GM10847 (cell line): ENCODE measurements around the gene GPS2.

Experiments
- POLR2A ChIP-seq: IDR thresholded peaks from 2 replicates; pipeline ENCODE4 v1.6.1; 2011; ENCODE audit not compliant: insufficient read length; ENCODE audit errors: extremely low read depth

Gene GPS2

GRCh38 chr17:7309628-7310027 lies 5.5 kb downstream of the GPS2 start:
- TF ChIP-seq POLR2A: no peak

GRCh38 chr17:7308625-7309433 lies 6.3 kb downstream of the GPS2 start:
- peak; percentile 0 for TF ChIP-seq POLR2A

- no peak for TF ChIP-seq POLR2A
Measured at GRCh38 chr17:7307686-7308624, 7.2 kb downstream of the GPS2 start.

- peak; percentile 58 for TF ChIP-seq POLR2A
Measured at GRCh38 chr17:7306911-7307685, 8.1 kb downstream of the GPS2 start, which contains the start of gene EIF5A. TSS of gene EIF5A (plus strand) at chr17:7307628. CDS start at chr17:7309636, 2,008 bp downstream.

- TF ChIP-seq POLR2A: no peak
Measured at GRCh38 chr17:7304179-7304578, 11.0 kb downstream of the GPS2 start.

GRCh38 chr17:7296189-7296861 lies 18.8 kb downstream of the GPS2 start:
- no peak for TF ChIP-seq POLR2A

GRCh38 chr17:7295230-7296180 lies 19.7 kb downstream of the GPS2 start:
- no peak for TF ChIP-seq POLR2A

- no peak for TF ChIP-seq POLR2A
Measured at GRCh38 chr17:7294614-7295153, 20.5 kb downstream of the GPS2 start, which contains the start of gene YBX2. TSS of gene YBX2 (minus strand) at chr17:7294639. CDS start at chr17:7294500, 139 bp downstream.

- no peak for TF ChIP-seq POLR2A
Measured at GRCh38 chr17:7293816-7294613, 21.1 kb downstream of the GPS2 start.

GRCh38 chr17:7293159-7293558 lies 22.0 kb downstream of the GPS2 start:
- TF ChIP-seq POLR2A: no peak

GRCh38 chr17:7292729-7293128 lies 22.4 kb downstream of the GPS2 start:
- TF ChIP-seq POLR2A: no peak

GRCh38 chr17:7292194-7292593 lies 23.0 kb downstream of the GPS2 start:
- no peak for TF ChIP-seq POLR2A
